ENCODE data around the gene KYNU. TPM values are rescaled to one million over a fixed set of nuclear protein-coding genes. Genes with fewer than 3 reads are reported as not detected.

KYNU gene
- total and polyA plus RNA-seq, 2 of the 13 experiments (the other 11 are each of a cell fraction or from before 2014, with no cell fraction given), result 21.9 to 68.6 TPM

DNA sequence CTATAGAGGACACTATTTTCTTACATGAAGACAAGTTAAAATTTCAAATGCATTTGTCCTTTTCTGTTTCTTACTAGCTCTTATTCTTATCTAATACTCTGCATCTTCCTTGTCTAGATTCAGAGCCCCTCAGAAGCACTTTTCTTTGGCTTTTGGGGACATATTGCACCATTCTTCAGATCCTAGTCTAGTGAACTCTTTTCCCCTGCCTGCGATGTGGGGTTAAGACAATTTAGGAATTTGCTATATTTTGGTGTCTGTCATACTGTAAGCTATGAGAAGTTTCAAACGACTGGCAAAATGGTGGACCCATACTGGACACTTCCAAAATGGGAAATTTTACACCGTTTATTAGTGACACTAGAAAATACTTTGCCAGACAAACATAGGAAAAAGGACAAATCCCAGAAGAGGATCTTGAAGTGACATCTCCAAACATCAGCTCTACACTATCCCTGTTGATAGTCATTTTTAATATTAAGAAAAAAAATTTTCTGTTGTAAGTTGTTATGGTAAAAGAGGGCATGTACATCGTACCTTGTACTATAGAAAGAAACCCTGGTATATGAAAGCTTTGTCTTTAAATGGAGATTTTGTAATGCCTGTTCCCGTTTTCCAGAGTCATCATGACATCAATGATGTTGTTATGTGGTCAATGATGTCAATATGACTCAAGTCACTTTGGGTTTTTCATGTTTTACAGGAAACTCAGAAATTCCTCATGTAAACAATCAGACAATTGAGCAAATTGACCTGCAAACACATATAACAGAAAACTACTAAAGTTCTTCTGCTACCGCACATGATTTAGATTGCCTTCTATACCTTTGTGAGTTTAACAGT, 4.4 kb upstream of the KYNU start (continued):
- TF ChIP-seq, protein P1, sequence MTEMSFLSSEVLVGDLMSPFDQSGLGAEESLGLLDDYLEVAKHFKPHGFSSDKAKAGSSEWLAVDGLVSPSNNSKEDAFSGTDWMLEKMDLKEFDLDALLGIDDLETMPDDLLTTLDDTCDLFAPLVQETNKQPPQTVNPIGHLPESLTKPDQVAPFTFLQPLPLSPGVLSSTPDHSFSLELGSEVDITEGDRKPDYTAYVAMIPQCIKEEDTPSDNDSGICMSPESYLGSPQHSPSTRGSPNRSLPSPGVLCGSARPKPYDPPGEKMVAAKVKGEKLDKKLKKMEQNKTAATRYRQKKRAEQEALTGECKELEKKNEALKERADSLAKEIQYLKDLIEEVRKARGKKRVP (CRISPR knock-in tag; IDR thresholded peaks at IDR 0.05), result peak in 1 of 2 experiments; percentile 60; a peak in 2 of 4 replicates
- peak; percentile 54; the same call in 1 of the 2 replicates for TF ChIP-seq FOSL2 (CRISPR knock-in tag; IDR thresholded peaks at IDR 0.05)
- no peak for TF ChIP-seq ZNF335 (CRISPR knock-in tag; IDR thresholded peaks at IDR 0.05)
- no peak for TF ChIP-seq ZMAT3 (CRISPR knock-in tag; conservative IDR thresholded peaks at IDR 0.05)
- TF ChIP-seq, protein P2, sequence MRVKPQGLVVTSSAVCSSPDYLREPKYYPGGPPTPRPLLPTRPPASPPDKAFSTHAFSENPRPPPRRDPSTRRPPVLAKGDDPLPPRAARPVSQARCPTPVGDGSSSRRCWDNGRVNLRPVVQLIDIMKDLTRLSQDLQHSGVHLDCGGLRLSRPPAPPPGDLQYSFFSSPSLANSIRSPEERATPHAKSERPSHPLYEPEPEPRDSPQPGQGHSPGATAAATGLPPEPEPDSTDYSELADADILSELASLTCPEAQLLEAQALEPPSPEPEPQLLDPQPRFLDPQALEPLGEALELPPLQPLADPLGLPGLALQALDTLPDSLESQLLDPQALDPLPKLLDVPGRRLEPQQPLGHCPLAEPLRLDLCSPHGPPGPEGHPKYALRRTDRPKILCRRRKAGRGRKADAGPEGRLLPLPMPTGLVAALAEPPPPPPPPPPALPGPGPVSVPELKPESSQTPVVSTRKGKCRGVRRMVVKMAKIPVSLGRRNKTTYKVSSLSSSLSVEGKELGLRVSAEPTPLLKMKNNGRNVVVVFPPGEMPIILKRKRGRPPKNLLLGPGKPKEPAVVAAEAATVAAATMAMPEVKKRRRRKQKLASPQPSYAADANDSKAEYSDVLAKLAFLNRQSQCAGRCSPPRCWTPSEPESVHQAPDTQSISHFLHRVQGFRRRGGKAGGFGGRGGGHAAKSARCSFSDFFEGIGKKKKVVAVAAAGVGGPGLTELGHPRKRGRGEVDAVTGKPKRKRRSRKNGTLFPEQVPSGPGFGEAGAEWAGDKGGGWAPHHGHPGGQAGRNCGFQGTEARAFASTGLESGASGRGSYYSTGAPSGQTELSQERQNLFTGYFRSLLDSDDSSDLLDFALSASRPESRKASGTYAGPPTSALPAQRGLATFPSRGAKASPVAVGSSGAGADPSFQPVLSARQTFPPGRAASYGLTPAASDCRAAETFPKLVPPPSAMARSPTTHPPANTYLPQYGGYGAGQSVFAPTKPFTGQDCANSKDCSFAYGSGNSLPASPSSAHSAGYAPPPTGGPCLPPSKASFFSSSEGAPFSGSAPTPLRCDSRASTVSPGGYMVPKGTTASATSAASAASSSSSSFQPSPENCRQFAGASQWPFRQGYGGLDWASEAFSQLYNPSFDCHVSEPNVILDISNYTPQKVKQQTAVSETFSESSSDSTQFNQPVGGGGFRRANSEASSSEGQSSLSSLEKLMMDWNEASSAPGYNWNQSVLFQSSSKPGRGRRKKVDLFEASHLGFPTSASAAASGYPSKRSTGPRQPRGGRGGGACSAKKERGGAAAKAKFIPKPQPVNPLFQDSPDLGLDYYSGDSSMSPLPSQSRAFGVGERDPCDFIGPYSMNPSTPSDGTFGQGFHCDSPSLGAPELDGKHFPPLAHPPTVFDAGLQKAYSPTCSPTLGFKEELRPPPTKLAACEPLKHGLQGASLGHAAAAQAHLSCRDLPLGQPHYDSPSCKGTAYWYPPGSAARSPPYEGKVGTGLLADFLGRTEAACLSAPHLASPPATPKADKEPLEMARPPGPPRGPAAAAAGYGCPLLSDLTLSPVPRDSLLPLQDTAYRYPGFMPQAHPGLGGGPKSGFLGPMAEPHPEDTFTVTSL (CRISPR knock-in tag; IDR thresholded peaks at IDR 0.05; ENCODE audit: borderline replicate concordance), result no peak
- TF ChIP-seq EED (CRISPR knock-in tag; IDR thresholded peaks at IDR 0.05), result no peak
- no peak for TF ChIP-seq TBL1XR1 (IDR thresholded peaks at IDR 0.05; ENCODE audit: borderline replicate concordance, low read length, partially characterized antibody)
- TF ChIP-seq HNF4G (IDR thresholded peaks at IDR 0.05; ENCODE audit: borderline replicate concordance, low read depth, low read length), result no peak
- TF ChIP-seq HNF4G (CRISPR knock-in tag; IDR thresholded peaks at IDR 0.05; ENCODE audit: borderline replicate concordance, low read depth), result no peak
- no peak for TF ChIP-seq THAP8 (CRISPR knock-in tag; IDR thresholded peaks at IDR 0.05; ENCODE audit: borderline replicate concordance)

Data from HepG2 (cell line).